Measurements from ENCODE around the gene USP50.
"Not testable (repeated sequence)": the region's sequence is repeated elsewhere in the genome, so short reads cannot be mapped to it uniquely, and the experiment has no call there.

The USP50 gene

GRCh38 chr15:50546566-50546965, at the start of gene USP50:
TSS of gene USP50 (minus strand) at chr15:50546666. CDS start at chr15:50546525, 141 bp downstream.
- DNase-seq = no peak

DNA sequence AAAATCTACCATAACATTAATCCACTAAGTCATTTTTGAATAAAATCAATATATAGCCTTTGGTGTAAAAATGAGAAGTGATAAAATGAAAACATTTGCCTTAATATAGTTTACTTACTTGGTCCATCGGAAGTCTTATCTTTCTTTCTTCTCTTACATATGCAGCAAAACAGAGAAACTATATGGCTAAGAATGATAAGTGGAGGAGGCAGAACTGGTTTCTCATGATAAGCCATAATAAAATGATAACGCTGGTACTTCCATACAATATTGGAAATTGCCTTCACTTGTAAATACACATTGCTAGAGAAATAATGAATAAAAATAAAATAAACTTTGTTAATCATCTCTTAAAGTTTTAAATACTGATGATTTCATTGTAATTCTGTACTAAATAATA, 47.8 kb upstream of the USP50 start:
- DNase-seq = no peak

DNA sequence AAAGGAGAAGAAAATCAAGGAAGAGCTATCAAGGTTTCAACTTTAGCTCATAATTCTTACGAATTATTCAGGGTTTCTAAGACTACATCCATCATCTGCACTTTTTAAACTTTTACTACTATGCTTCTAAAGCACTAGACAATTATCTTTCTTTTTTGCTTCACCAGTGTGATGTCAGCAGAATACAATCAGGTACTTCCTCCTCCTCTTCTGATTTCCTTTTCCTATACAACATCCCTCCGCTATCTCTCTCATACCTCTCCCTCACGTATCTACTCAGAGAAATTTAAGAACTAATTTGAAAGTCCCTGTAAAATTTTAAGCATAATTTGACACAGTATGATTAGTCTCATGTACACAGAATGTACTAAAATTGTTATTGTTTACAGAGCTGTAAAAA, 47.3 kb upstream of the USP50 start:
- DNase-seq = no peak

DNA sequence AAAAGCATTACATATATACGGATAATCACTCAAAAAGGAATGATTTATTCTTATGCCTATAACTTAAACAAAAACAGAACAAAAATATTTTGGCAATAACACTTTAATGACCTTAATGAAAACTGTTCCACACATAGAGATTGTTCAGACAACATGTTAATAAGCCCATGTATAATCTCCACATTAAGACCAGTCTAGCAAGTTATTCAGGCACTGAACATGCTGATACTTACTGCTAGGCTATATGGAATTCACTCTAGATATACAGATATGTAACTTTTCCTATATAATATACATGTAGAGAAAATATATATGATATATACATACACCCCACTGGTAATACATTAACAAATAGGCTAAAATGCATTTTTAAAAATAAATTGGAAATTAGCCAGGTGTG, 43.8 kb upstream of the USP50 start:
- no peak for DNase-seq

DNA sequence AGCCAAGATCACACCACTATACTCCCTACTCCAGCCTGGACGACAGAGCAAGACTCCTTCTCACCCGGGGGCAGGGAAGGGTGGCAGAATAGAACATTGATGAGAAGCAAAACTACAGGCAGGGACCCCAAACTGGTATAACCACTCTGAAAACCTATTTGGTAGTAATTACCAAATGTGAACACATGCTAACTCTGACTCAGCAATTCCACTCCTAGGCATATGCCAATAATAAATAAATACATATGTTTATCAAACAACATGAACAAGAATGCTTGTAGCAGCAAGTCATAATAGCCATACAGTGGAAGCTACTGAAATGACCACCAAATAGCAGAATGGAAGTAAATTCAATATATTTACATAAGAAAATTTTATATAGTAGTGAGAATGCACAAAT, 31.0 kb upstream of the USP50 start:
- no peak for DNase-seq

DNA sequence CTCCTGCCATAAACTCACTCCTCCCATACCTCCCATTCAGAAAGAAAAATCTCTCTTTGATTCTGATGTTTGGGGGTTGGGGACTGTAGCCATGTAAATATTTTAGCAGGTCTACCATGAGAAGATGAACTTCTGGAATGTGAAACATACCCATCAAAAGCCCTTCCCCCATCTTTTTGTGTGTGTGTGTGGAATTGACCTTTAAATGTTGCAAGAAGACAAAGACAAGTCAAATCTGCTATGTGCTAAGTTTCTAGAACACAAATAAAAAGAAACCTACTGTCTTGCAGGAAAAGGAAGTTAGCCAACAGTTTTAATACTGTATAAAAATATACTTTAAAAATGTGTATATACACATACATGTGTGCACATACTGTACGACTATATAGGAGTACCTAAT, 29.7 kb upstream of the USP50 start:
- no peak for DNase-seq

DNA sequence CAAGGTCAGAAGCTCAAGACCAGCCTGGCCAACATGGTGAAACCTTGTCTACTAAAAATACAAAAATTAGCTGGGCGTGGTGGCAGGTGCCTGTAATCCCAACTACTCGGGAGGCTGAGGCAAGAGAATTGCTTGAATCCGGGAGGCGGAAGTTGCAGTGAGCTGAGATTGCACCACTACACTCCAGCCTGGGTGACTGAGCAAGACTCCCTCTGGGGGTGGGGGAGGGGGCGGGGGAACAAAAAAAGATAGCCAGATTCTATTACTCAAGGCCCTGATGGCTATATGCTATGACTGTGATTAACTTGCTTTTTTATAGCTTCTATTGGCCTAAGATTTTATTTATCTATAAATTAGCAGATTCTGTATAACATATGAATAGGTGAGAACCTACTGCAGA, 27.4 kb upstream of the USP50 start:
- not testable (repeated sequence) for DNase-seq

- no peak for DNase-seq
Observed at GRCh38 chr15:50563756-50564155, 17.3 kb upstream of the USP50 start.

DNA sequence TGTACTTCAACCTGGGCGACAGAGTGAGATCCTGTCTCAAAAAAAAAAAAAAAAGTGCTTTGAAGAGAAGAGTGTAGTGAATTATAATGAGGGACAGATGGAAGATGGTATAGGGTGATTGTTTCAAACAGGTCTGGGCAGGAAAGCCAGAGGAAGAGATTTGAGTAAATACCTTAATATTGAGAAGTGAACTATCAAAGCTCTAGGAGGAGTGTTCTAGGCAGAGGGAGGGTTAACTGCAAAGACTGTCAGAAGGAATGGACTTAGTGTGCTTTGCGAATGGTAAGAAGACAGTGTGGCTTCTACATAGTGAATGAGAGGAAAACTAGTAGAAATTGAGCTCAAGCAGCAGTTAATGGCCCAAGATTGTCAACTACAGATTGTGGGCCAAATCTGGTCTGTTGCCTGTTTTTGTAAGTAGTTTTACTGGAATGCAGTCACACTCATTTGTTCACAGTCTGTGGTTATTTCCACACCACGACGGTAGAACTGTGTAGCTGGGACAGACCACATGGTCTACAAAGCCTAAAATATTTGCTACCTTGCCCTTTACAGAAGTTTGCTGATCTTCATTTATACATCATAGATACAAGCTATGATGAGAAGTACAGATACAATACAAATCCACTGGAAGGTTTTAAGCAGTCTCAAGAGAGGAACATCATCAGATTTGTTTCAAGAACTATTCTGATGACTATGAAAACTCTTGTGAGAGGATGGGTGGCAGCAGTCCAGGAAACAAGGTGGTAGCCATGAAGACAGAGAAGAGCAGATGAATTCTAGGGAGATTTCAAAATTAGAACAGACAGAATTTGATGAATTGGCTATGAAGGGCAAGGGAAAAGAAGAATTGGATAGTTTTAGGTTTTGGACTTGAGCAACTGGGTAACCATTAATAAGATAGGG, 16.5 kb upstream of the USP50 start:
- no peak for DNase-seq

DNA sequence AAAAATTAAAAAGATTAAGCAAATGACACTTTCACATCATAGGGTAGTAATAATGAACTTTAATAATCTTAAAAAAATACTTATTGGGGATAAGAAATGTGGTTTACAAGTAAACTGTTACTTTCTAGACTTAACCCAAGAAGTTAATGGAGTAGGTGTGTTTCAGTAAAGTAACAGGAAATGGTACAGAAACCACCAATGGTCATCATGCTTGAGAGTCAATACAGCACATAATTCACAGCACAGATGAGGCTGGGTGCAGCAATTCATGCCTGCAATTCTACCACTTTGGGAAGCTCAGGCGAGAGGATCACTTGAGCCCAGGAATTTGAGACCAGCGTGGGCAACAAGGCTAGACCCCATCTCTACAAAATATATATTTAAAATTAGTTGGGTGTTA, 11.5 kb upstream of the USP50 start:
- no peak for DNase-seq

DNA sequence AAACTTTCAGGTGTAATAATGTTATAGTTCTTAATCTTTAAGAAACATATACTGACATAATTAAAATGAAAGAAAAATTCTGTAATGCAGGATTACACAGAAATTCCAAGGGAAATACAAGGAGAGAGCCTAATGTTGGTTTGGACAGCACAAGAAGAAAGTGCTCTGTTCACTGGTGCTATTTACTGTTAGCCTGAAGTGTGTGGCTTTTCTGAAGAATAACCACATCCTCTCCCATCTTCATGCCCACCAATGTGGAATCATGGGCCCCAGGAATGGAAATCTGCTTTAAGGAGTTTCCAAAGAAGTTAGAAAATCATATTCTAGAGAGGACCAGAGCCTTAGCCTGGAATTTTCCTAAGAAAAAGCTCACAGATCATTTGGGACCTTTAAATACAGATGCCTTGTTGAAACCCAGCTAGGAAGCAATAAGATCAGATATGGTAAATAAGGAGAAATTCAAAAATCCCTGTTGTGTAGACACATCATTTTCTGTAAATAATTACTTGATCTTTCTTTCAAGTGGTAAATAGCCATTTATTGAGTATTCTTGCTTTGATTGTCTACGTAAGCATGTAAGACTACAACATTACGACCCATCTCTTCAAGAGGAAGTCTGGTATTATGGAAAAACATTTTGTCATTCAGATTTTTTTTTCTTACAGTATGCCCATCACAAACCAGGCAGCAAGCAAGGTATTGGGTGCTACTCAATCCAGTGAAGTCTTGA, 10.3 kb upstream of the USP50 start:
- no peak for DNase-seq

GRCh38 chr15:50552238-50552637, 5.8 kb upstream of the USP50 start:
- no peak for DNase-seq

- DNase-seq = no peak
Observed at GRCh38 chr15:50549326-50549725, 2.9 kb upstream of the USP50 start.

- no peak for DNase-seq
Observed at GRCh38 chr15:50544368-50544767, 2.1 kb downstream of the USP50 start.

GRCh38 chr15:50543556-50543955, 2.9 kb downstream of the USP50 start:
- no peak for DNase-seq

DNA sequence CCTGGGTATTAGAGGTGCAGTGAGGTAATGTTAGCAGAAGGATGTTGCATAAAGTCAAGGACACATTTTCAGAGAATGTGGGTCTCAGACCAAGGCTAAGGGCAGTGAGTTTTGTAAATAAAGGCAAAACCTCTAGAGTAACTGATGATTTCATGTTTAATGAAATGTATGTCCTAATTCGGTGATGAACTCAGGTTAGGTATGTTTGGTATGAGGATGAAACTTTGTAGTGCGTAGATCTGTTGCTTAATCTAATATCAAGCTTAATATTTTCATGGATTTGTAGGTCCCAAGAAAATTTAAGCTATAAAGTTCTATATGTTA, 3.6 kb downstream of the USP50 start:
- DNase-seq = no peak

GRCh38 chr15:50531766-50532165, 14.7 kb downstream of the USP50 start:
- DNase-seq = no peak

GRCh38 chr15:50531163-50531562, 15.3 kb downstream of the USP50 start:
- no peak for DNase-seq

- DNase-seq = no peak
Observed at GRCh38 chr15:50523851-50524251, 22.6 kb downstream of the USP50 start.

- DNase-seq = no peak
Observed at GRCh38 chr15:50519740-50520425, 26.6 kb downstream of the USP50 start.

DNA sequence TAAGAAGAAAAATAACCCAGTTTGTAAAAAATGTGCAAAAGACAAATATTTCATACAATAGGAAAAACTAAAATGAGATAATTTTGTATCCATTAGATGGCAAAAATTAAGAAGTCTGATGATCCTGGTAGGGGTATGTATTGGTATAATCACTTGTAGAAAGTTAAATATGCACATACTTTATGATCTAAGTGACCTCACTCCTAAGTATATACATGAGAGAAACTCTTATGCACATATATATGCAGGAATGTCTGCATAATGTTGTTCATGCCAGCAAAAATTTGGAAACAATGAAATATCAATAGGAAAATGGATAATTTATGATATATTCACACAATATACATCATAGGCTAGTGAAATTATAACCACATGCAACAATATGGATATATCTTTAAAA, 33.5 kb downstream of the USP50 start:
- DNase-seq = no peak

DNA sequence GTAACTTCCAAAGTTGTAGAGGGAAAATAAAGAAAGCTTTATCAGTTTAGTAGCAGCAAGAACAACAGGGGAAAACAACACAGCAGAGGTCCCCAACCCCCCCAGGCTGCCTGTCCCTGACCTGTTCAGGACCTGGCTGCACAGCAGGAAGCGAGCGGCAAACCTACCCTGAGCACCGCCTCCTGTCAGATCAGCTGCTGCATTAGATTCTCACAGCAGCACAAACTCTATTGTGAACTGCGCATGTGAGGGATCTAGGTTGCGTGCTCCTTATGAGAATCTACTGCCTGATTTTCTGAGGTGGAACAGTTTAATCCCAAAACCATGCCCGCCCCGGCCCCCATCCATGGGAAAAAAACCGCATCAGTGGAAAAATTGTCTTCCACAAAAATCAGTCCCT, 40.3 kb downstream of the USP50 start:
- DNase-seq = no peak

GRCh38 chr15:50505656-50506055, 40.8 kb downstream of the USP50 start:
- DNase-seq = not testable (repeated sequence)

DNA sequence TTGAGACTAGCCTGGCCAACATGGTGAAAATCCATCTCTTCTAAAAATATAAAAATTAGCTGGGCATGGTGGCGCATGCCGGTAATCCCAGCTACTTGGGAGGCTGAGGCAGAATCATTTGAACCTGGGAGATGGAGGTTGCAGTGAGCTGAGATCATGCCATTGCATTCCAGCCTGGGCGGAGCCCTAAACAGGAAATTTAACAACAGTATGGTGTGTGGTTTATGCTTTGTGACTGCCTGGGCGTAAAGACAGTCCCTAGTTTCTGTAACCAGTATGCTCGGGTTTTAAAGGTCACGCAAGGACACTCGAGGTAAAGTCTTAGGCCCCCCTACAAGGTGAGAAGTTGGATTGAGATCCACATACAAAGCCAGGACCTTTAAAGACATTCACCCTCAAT, 43.3 kb downstream of the USP50 start:
- DNase-seq = no peak

Data from activated effector memory CD4-positive, alpha-beta T cell treated with anti-CD3 and anti-CD28 coated beads, Interleukin-2, amount 50 U/mL, for 16 hours (primary cell).